Duodenal mucosa (tissue), 2 donors: Measurements from ENCODE around the gene CPEB1.
A peak's percentile ranks its signal among the peaks of the same experiment; 100 is the strongest.
"Not testable (repeated sequence)": the region's sequence is repeated elsewhere in the genome, so short reads cannot be mapped to it uniquely, and the experiment has no call there.

ENCODE experiments used
- H3K27ac ChIP-seq: one replicate; pipeline ENCODE4 v1.7.0; 2013; ENCODE audit warnings: low read depth, low read length
- H3K27me3 ChIP-seq, 2 donors: one replicate each; pipeline ENCODE4 v1.7.0; 2013; ENCODE audit warnings: low read length in 2 of 2, control low read depth in 1 of 2; ENCODE audit not compliant: insufficient read depth in 2 of 2, control insufficient read depth in 1 of 2
- H3K36me3 ChIP-seq, 2 donors: one replicate each; pipeline ENCODE4 v1.7.0; 2013; ENCODE audit warnings: low read length in 2 of 2, control low read depth in 1 of 2; ENCODE audit not compliant: insufficient read depth in 2 of 2, control insufficient read depth in 1 of 2
- H3K4me1 ChIP-seq, 2 donors: one replicate each; pipeline ENCODE4 v1.7.0; 2013; ENCODE audit warnings: low read length in 2 of 2, control low read depth in 1 of 2; ENCODE audit not compliant: insufficient read depth in 2 of 2, control insufficient read depth in 1 of 2
- H3K4me3 ChIP-seq, 2 donors: one replicate each; pipeline ENCODE4 v1.7.0; 2013; ENCODE audit warnings: low read length in 2 of 2, low read depth in 1 of 2
- H3K9ac ChIP-seq, 2 donors: one replicate each; pipeline ENCODE4 v1.7.0; 2013; ENCODE audit warnings: low read length in 2 of 2, low read depth in 1 of 2
- H3K9me3 ChIP-seq, 2 donors: one replicate each; pipeline ENCODE4 v1.7.0; 2013; ENCODE audit warnings: low read length in 2 of 2, control low read depth in 1 of 2; ENCODE audit not compliant: control insufficient read depth in 1 of 2

Gene CPEB1

GRCh38 chr15:82532383-82532990 is 114.7 kb downstream of the CPEB1 start:
- H3K4me1 ChIP-seq, result peaks cover under 1 to 7% of the 10 kb centered on the region in 2 donors
- no peaks in the 10 kb centered on the region for H3K9me3 ChIP-seq
- H3K9ac ChIP-seq, result no peak overlapping the region
- no peak overlapping the region for H3K27ac ChIP-seq
- no peak overlapping the region for H3K4me3 ChIP-seq
- H3K36me3 ChIP-seq, result peaks cover 20 to 42% of the 10 kb centered on the region in 2 donors
- H3K27me3 ChIP-seq, result no peaks in the 10 kb centered on the region

DNA sequence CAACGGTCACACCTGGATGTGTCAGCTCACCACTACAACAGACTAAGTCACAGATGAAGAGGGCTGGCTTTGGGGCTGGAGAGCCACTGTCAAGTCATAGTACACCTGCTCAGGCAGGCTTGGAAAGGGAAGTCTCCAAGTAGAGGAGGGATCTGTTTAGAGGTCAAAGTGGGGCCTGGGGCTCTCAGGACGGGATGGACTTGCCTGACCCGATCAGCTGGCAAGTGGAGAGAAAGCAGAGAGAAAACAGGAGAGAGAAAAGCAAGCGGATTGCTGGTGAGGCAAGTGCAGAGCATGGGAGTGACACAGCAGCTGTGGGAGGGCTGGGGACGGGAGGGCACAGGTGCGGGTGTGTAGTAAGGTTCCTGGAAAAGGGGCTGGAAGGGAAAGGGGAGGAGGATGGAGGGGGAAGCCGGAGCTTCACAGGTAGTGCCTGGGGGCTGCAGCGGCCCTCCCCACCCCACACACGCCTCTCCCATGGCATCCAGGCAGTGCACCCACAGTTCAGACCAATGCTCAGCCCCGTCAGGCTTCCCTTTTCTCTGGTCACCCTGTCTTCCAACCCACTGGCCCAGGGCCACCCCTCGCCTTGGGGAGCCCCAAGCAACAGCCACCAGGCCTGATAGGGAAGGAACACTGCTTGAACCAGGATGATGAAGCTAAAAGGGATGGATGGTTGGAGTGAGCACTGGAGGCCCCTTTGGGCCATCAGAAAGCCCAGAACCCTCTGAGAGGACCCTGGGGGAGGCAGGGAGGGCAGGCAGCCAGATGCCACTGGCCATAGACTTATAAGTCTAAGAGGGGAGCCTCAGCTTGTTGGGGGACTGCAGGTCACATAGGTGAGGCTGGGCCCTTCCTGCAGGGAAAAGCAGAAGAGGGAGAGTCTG is 115.4 kb downstream of the CPEB1 start:
- no peak overlapping the region for H3K4me3 ChIP-seq
- peaks cover 12 to 35% of the 10 kb centered on the region in 2 donors for H3K36me3 ChIP-seq
- H3K9ac ChIP-seq, result no peak overlapping the region
- H3K27ac ChIP-seq, result no peak overlapping the region
- H3K27me3 ChIP-seq, result no peaks in the 10 kb centered on the region
- H3K9me3 ChIP-seq, result no peaks in the 10 kb centered on the region
- peaks cover 0 to 7% of the 10 kb centered on the region in 2 donors for H3K4me1 ChIP-seq

DNA sequence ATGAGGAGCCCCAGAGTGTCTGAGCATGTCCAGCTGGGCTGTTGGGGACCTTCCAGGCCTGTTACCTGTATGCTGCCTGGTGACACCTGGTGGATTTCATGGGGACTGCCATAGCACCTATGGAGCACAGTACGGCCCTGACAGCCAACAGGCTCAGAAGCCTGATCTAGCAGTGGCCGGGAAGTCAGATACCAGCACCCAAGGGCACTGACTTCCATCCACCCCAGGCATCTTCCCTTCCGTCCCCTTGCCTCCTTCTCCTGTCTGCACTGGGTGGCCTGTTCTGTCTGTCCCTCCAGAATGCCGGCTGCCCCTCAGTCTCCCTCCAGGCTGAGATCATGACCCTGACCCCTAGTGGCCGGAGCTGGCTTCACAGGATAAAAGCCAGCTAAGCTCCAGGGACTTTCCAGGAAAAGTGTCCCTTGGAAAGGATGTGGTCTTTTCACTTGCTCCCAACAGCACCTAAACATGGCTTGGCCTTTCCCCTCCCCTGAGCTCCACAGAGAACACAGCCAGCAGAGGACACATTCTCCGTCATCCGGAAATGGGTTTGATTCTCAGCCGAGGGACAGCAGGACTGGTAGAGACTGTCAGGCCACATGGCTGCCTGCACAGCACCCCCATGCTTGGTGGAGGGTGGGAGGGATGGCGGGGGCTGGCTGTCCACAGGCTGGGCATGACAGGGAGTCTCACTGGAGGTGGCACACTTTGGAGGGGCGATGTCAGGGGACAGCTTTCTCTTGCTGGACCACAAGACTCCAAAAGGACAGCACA is 116.4 kb downstream of the CPEB1 start:
- Histone ChIP-seq H3K9ac (peak overlapping the region in 1 of 2 donors; percentile 58), H3K4me1 (peaks cover 0 to 7% of the 10 kb centered on the region in 2 donors), H3K27ac (no peak overlapping the region), H3K4me3 (peak overlapping the region; percentile 31 to 72), H3K9me3 (no peaks in the 10 kb centered on the region), H3K27me3 (no peaks in the 10 kb centered on the region), H3K36me3 (peaks cover 3 to 25% of the 10 kb centered on the region in 2 donors)

DNA sequence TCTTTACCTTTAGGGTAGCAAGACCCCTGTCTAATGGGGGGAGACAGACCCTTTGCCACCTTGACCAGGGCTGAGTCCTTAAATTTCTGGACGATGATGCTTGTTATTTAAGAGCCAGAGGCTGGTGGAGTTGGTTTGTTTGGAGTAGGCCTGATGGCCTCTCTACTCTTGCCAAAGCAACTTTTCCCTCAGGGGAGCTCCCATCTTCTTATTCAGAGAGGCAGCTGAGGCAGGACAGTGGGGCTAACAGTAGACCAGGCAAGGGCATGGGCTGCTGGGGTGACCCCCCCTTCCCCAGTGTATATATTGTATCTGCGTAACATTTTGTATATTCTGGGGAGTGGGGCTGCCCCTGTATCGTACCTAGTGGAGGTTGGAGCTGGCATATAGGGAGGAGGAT is 117.2 kb downstream of the CPEB1 start:
- H3K4me3 ChIP-seq, result no peak overlapping the region

GRCh38 chr15:82513587-82513986 is 133.6 kb downstream of the CPEB1 start:
- H3K36me3 ChIP-seq, H3K27ac ChIP-seq, H3K27me3 ChIP-seq, H3K9ac ChIP-seq, H3K4me1 ChIP-seq, H3K9me3 ChIP-seq, H3K4me3 ChIP-seq: not testable (repeated sequence)

More for the DNA sequence above, 117.2 kb downstream of the CPEB1 start:
- Histone ChIP-seq H3K9ac (no peak overlapping the region), H3K36me3 (peaks cover 0 to 19% of the 10 kb centered on the region in 2 donors), H3K4me1 (peaks cover 0 to 7% of the 10 kb centered on the region in 2 donors), H3K27ac (no peak overlapping the region), H3K27me3 (no peaks in the 10 kb centered on the region), H3K9me3 (no peaks in the 10 kb centered on the region)

- not testable (repeated sequence) for H3K27ac ChIP-seq, H3K4me1 ChIP-seq, H3K36me3 ChIP-seq, H3K9me3 ChIP-seq, H3K9ac ChIP-seq, H3K27me3 ChIP-seq, H3K4me3 ChIP-seq
Observed at GRCh38 chr15:82507693-82508092, 139.5 kb downstream of the CPEB1 start.

GRCh38 chr15:82507087-82507486 is 140.1 kb downstream of the CPEB1 start:
- H3K27ac ChIP-seq, H3K27me3 ChIP-seq, H3K9ac ChIP-seq, H3K4me3 ChIP-seq, H3K36me3 ChIP-seq, H3K9me3 ChIP-seq, H3K4me1 ChIP-seq: not testable (repeated sequence)

GRCh38 chr15:82505842-82506241 is 141.3 kb downstream of the CPEB1 start:
- not testable (repeated sequence) for H3K27me3 ChIP-seq, H3K27ac ChIP-seq, H3K4me3 ChIP-seq, H3K36me3 ChIP-seq, H3K9me3 ChIP-seq, H3K9ac ChIP-seq, H3K4me1 ChIP-seq

- H3K4me1 ChIP-seq, H3K9me3 ChIP-seq, H3K27me3 ChIP-seq, H3K36me3 ChIP-seq, H3K27ac ChIP-seq, H3K4me3 ChIP-seq, H3K9ac ChIP-seq: not testable (repeated sequence)
Observed at GRCh38 chr15:82504074-82504473, 143.1 kb downstream of the CPEB1 start.

- not testable (repeated sequence) for H3K4me3 ChIP-seq, H3K27me3 ChIP-seq, H3K36me3 ChIP-seq, H3K27ac ChIP-seq, H3K4me1 ChIP-seq, H3K9ac ChIP-seq, H3K9me3 ChIP-seq
Observed at GRCh38 chr15:82502700-82503339, 144.3 kb downstream of the CPEB1 start.
